Right lobe of liver (tissue), 4 donors: ENCODE results near the gene ACTR10.

Experiments used
- CTCF ChIP-seq, 4 donors: fragments of 200-600 bp in 3 of 4; fragments of 450-650 bp in 1 of 4; IDR thresholded peaks; one replicate each; pipeline versions ENCODE4 v1.5.1 to v1.8.0; 2016 to 2022; ENCODE audit warnings: antibody characterized with exemption in 4 of 4, mild to moderate bottlenecking in 2 of 4
- POLR2A ChIP-seq: fragments of 450-650 bp; IDR thresholded peaks from one replicate; pipeline ENCODE4 v1.6.1; 2017; ENCODE audit warnings: antibody characterized with exemption, mild to moderate bottlenecking
- donor health status: DM: no; HTN: no; CAD: no.
- donor health status: DM: no; HTN: no; CAD: no.
- donor health status: DM: no; HTN: yes; CAD: no.

- TF ChIP-seq CTCF (IDR thresholded peaks at IDR 0.05), result no peak
- no peak for TF ChIP-seq POLR2A
Measured at GRCh38 chr14:58177125-58177524, 22.8 kb upstream of the ACTR10 start.
